ENCODE results near the gene CYP51A1.

- no peak for TF ChIP-seq RAD21 (IDR thresholded peaks at IDR 0.05; ENCODE audit: low read depth)
- no peak for TF ChIP-seq EP300 (IDR thresholded peaks at IDR 0.05; ENCODE audit: borderline replicate concordance)
- TF ChIP-seq CEBPB (IDR thresholded peaks at IDR 0.05): no peak
- no peak for TF ChIP-seq TAF1 (IDR thresholded peaks at IDR 0.05; ENCODE audit: low read depth)
- TF ChIP-seq TEAD4 (IDR thresholded peaks at IDR 0.05): peak; percentile 62
- no peak for TF ChIP-seq FOXM1 (IDR thresholded peaks at IDR 0.05; ENCODE audit: borderline replicate concordance, low read depth)
- no peak for TF ChIP-seq ZBTB7A (IDR thresholded peaks at IDR 0.05; ENCODE audit: low read depth)
- TF ChIP-seq USF1 (IDR thresholded peaks at IDR 0.05): no peak
- no peak for TF ChIP-seq EGR1 (IDR thresholded peaks at IDR 0.05)
- TF ChIP-seq CREB1 (IDR thresholded peaks at IDR 0.05; ENCODE audit: low read depth): no peak
- TF ChIP-seq NFIC (IDR thresholded peaks at IDR 0.05): no peak
- TF ChIP-seq TCF12 (IDR thresholded peaks at IDR 0.05; ENCODE audit: low read depth): no peak
These were observed 57.8 kb downstream of the CYP51A1 start for GRCh38 chr7:92076509-92076908.

All from Ishikawa (cell line).